Neural cell (in vitro differentiated cells): ENCODE measurements around the gene MAPK8IP2.

ENCODE experiments used
- CTCF ChIP-seq: fragments of 450-650 bp; IDR thresholded peaks from 2 replicates; pipeline ENCODE4 v1.5.1; 2014; ENCODE audit warnings: antibody characterized with exemption, mild to moderate bottlenecking, moderate library complexity; ENCODE audit not compliant: poor library complexity, severe bottlenecking
- EZH2 ChIP-seq: fragments of 200-600, 300-800 bp; shearing (Covaris generic), sonication (generic); IDR thresholded peaks from 2 replicates; pipeline ENCODE4 v1.6.1; 2014; ENCODE audit warnings: antibody characterized with exemption, low read length, borderline replicate concordance, mild to moderate bottlenecking; ENCODE audit not compliant: insufficient read depth, poor library complexity, severe bottlenecking
- POLR2AphosphoS5 ChIP-seq: IDR thresholded peaks from 2 replicates; pipeline ENCODE4 v1.6.1; 2012
- SMC3 ChIP-seq: fragments of 450-650 bp; conservative IDR thresholded peaks from 2 replicates; pipeline ENCODE4 v1.6.1; 2014; ENCODE audit warnings: antibody characterized with exemption, mild to moderate bottlenecking, moderate library complexity; ENCODE audit not compliant: poor library complexity

- TF ChIP-seq CTCF (no peak), POLR2AphosphoS5 (no peak), EZH2 (no peak), SMC3 (no peak)
Observed at GRCh38 chr22:50635591-50635990, 35.0 kb downstream of the MAPK8IP2 start.
